Thymus (tissue), 11 donors: ENCODE measurements around the gene PUM2. TPM values are rescaled to one million over a fixed set of nuclear protein-coding genes. Genes with fewer than 3 reads are reported as not detected.
A peak's percentile ranks its signal among the peaks of the same experiment; 100 is the strongest.
"Not testable (repeated sequence)": the region's sequence is repeated elsewhere in the genome, so short reads cannot be mapped to it uniquely, and the experiment has no call there.

Experiments
- DNase-seq, 9 donors: peaks; one replicate each; pipeline ENCODE4 v3.0.0-alpha.2; 2013; ENCODE audit warnings: low spot score in 9 of 9, low read depth in 6 of 9, missing footprints in 1 of 9
- H3K27ac ChIP-seq, 2 donors: one replicate each; pipeline ENCODE4 v1.5.1; 2013; ENCODE audit warnings: control low read depth in 1 of 2, low read depth in 1 of 2, low read length in 1 of 2, mild to moderate bottlenecking in 1 of 2, moderate library complexity in 1 of 2
- H3K27me3 ChIP-seq, 2 donors: one replicate each; pipeline ENCODE4 v1.5.1; 2013; ENCODE audit warnings: low read length in 1 of 2; ENCODE audit not compliant: control insufficient read depth in 2 of 2, insufficient read depth in 1 of 2
- H3K36me3 ChIP-seq, 2 donors: one replicate each; pipeline ENCODE4 v1.5.1; 2013; ENCODE audit warnings: low read length in 1 of 2, mild to moderate bottlenecking in 1 of 2, moderate library complexity in 1 of 2; ENCODE audit not compliant: control insufficient read depth in 2 of 2, insufficient read depth in 2 of 2
- H3K4me1 ChIP-seq, 2 donors: one replicate each; pipeline ENCODE4 v1.5.1; 2013; ENCODE audit warnings: low read length in 2 of 2; ENCODE audit not compliant: control insufficient read depth in 2 of 2, insufficient read depth in 2 of 2
- H3K4me3 ChIP-seq, 2 donors: one replicate each; pipeline ENCODE4 v1.5.1; 2013; ENCODE audit warnings: low read length in 2 of 2, control low read depth in 1 of 2, mild to moderate bottlenecking in 1 of 2
- H3K9me3 ChIP-seq, 2 donors: one replicate each; pipeline ENCODE4 v1.5.1; 2013; ENCODE audit warnings: low read length in 1 of 2, mild to moderate bottlenecking in 1 of 2; ENCODE audit not compliant: control insufficient read depth in 2 of 2, insufficient read depth in 1 of 2
- WGBS: extraction: QIAGEN DNeasy Blood & Tissue Kit; methylation state at CpG from one replicate; pipeline ENCODE4 v1.1.7; 2013; 5-methylcytosine and 5-hydroxymethylcytosine counted together
- polyA plus RNA-seq: library from polyadenylated mRNA; stranded (reverse); fragments of 200-250 nt; gene quantifications from one replicate; pipeline ENCODE4 v1.2.3, GENCODE V29; 2013
- total RNA-seq: library from RNA; stranded (reverse); fragments of 120-200 nt; gene quantifications from one replicate; pipeline ENCODE4 v1.2.4, GENCODE V29; 2013
- donor health status: healthy.

PUM2 gene
- total and polyA plus RNA-seq, 2 donors = 40.2 to 66.8 TPM

- 44% methylated on average over 43 of the region's 43 CpGs for WGBS
- peak in 1 of 9 donors; percentile 23 for DNase-seq
Observed at GRCh38 chr2:20241973-20242726, 108.5 kb downstream of the PUM2 start.

DNA sequence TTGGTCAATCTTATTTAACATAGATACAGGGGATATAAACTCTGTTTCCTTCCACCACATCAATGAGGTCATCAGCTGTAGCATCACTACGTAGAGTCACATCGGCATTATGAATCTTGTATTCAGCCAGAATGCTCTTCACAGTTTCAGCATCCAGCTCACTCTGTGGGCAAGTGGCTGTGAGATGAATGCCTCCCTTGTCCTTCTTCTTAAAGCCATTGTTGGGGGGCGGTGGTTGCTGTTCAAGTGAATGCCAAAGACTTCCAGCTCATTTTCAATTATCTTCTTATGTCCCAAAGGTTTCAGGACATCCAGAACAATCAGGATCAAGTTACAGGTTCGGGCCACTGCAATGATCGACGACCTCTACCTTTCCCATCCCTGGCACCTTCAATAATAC lies 110.4 kb downstream of the PUM2 start:
- H3K9me3 ChIP-seq, H3K4me3 ChIP-seq, H3K27ac ChIP-seq, H3K4me1 ChIP-seq, DNase-seq, H3K36me3 ChIP-seq, H3K27me3 ChIP-seq: not testable (repeated sequence)
- 98% methylated on average over 6 of the region's 6 CpGs for WGBS

More at GRCh38 chr2:20241973-20242726, 108.5 kb downstream of the PUM2 start:
- no peak overlapping the region for H3K4me3 ChIP-seq
- H3K4me1 ChIP-seq = no peaks in the 10 kb centered on the region
- no peaks in the 10 kb centered on the region for H3K27me3 ChIP-seq
- no peak overlapping the region for H3K27ac ChIP-seq
- H3K9me3 ChIP-seq = peaks cover 0 to 3% of the 10 kb centered on the region in 2 donors
- peaks cover 3 to 12% of the 10 kb centered on the region in 2 donors for H3K36me3 ChIP-seq

DNA sequence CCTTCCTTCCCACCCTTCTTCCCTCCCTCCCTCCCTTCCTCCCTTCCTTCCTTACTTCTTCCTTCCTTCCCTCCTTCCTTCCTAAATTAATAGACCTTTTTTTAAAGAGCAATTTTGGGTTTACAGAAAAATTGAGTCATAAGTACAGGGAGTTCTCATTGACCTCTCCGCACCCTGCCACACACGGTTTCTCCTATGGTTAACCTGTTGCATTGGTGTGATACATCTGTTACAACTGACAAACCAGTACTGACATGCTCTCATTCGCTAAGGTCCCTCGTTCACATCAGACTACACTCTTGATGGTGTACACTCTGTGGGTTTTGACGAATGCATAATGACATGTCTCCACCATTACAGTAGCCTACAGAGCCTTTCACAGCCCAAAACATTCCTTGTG lies 114.1 kb downstream of the PUM2 start:
- no peak for DNase-seq
- Histone ChIP-seq H3K36me3 (no peaks in the 10 kb centered on the region), H3K4me3 (no peak overlapping the region), H3K9me3 (peaks cover 0 to 3% of the 10 kb centered on the region in 2 donors), H3K4me1 (no peaks in the 10 kb centered on the region), H3K27ac (no peak overlapping the region), H3K27me3 (peaks cover 0 to 6% of the 10 kb centered on the region in 2 donors)
- WGBS = 92% methylated on average over 5 of the region's 5 CpGs

GRCh38 chr2:20235655-20236305 lies 114.9 kb downstream of the PUM2 start:
- 95% methylated on average over 10 of the region's 10 CpGs for WGBS
- H3K4me1 ChIP-seq = no peaks in the 10 kb centered on the region
- peaks cover 0 to 10% of the 10 kb centered on the region in 2 donors for H3K27me3 ChIP-seq
- no peak overlapping the region for H3K27ac ChIP-seq
- H3K9me3 ChIP-seq = peaks cover 0 to 3% of the 10 kb centered on the region in 2 donors
- H3K4me3 ChIP-seq = no peak overlapping the region
- no peaks in the 10 kb centered on the region for H3K36me3 ChIP-seq
- no peak for DNase-seq

DNA sequence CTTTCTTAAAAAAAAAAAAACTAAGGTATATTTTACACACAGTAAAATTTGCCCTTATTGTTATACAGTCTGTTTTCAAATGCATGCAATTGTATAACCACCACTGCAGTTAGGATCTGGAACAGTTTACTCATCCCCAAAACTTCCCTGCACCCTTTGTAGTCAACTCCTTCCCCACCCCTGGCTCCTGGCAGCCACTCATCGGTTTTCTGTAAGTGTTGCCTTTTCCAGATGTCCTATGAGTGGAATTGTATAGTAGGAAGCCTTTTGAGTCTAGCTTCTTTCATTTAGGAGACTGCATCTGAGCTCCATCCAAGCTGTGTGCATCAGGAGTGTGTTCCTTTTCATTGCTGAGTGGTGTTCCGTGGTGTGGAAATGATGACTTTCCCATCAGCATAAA lies 116.0 kb downstream of the PUM2 start:
- H3K36me3 ChIP-seq, H3K27me3 ChIP-seq, H3K4me1 ChIP-seq, DNase-seq, H3K4me3 ChIP-seq, H3K27ac ChIP-seq, H3K9me3 ChIP-seq: not testable (repeated sequence)
- WGBS = 91% methylated on average over 2 of the region's 2 CpGs

GRCh38 chr2:20232837-20233207 lies 117.8 kb downstream of the PUM2 start:
- WGBS = 98% methylated on average over 5 of the region's 5 CpGs
- DNase-seq = no peak
- peaks cover 0 to 17% of the 10 kb centered on the region in 2 donors for H3K27me3 ChIP-seq

GRCh38 chr2:20231598-20232026 lies 119.0 kb downstream of the PUM2 start:
- H3K36me3 ChIP-seq = no peaks in the 10 kb centered on the region
- no peak overlapping the region for H3K27ac ChIP-seq
- no peaks in the 10 kb centered on the region for H3K9me3 ChIP-seq
- H3K4me3 ChIP-seq = no peak overlapping the region
- 88% methylated on average over 6 of the region's 6 CpGs for WGBS
- no peaks in the 10 kb centered on the region for H3K4me1 ChIP-seq
- peaks cover 3 to 24% of the 10 kb centered on the region in 2 donors for H3K27me3 ChIP-seq
- DNase-seq = no peak

More at GRCh38 chr2:20232837-20233207, 117.8 kb downstream of the PUM2 start:
- Histone ChIP-seq H3K27ac (no peak overlapping the region), H3K9me3 (no peaks in the 10 kb centered on the region), H3K4me1 (no peaks in the 10 kb centered on the region), H3K36me3 (no peaks in the 10 kb centered on the region), H3K4me3 (no peak overlapping the region)

- WGBS = 95% methylated on average over 6 of the region's 6 CpGs
- H3K9me3 ChIP-seq = no peaks in the 10 kb centered on the region
- H3K27me3 ChIP-seq = peaks cover 8 to 28% of the 10 kb centered on the region in 2 donors
- H3K4me3 ChIP-seq = no peak overlapping the region
- no peak for DNase-seq
- no peaks in the 10 kb centered on the region for H3K36me3 ChIP-seq
- no peak overlapping the region for H3K27ac ChIP-seq
- no peaks in the 10 kb centered on the region for H3K4me1 ChIP-seq
Observed at GRCh38 chr2:20231159-20231558, 119.5 kb downstream of the PUM2 start.

- H3K4me3 ChIP-seq = no peak overlapping the region
- H3K4me1 ChIP-seq = peaks cover 0 to 9% of the 10 kb centered on the region in 2 donors
- no peaks in the 10 kb centered on the region for H3K36me3 ChIP-seq
- no peak for DNase-seq
- no peaks in the 10 kb centered on the region for H3K9me3 ChIP-seq
- H3K27me3 ChIP-seq = peaks cover 14 to 35% of the 10 kb centered on the region in 2 donors
- no peak overlapping the region for H3K27ac ChIP-seq
- 84% methylated on average over 4 of the region's 4 CpGs for WGBS
Observed at GRCh38 chr2:20230114-20230425, 120.6 kb downstream of the PUM2 start.
